ENCODE data around the gene BCAP31.

DNA sequence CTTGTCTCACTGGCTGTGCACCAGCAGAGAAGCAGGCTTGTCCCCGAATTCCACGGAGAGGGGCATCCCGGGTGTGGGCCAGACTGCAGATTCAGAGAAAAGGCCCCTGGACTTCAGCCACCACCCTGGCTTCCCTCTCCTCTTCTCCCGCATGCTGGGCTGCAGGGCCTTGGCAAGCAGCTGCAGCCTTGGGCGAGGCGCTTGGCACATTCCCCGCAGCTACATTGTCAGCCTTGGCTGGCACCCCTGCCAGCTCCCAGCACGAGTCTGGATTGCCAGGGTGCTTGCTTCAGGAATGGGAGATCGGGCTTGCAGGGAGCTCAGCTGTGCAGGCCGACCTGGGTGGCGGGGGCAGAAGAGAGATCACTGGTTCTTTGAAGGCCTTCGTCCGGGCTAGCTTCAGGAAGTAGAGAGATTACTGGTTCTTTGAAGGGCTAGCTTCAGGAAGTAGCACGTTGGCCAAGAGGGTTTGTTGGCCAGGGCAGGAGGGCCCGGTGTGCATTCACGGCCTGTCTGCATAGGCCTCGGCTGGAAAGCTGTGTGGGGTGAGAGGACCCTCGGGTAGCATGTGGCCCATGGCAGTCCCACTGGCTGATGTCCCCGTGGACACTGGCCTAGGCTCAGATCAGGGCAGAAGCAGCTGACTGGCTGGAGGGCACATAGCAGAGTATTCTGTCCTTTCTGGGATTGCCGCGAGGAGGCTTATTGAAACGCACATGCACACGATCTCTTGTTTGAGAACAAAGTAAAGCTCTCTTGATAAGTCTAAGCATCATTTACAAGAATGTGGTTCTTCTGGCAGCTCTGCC lies 3.1 kb upstream of the BCAP31 start:
- TF ChIP-seq, protein P1, sequence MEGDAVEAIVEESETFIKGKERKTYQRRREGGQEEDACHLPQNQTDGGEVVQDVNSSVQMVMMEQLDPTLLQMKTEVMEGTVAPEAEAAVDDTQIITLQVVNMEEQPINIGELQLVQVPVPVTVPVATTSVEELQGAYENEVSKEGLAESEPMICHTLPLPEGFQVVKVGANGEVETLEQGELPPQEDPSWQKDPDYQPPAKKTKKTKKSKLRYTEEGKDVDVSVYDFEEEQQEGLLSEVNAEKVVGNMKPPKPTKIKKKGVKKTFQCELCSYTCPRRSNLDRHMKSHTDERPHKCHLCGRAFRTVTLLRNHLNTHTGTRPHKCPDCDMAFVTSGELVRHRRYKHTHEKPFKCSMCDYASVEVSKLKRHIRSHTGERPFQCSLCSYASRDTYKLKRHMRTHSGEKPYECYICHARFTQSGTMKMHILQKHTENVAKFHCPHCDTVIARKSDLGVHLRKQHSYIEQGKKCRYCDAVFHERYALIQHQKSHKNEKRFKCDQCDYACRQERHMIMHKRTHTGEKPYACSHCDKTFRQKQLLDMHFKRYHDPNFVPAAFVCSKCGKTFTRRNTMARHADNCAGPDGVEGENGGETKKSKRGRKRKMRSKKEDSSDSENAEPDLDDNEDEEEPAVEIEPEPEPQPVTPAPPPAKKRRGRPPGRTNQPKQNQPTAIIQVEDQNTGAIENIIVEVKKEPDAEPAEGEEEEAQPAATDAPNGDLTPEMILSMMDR (IDR thresholded peaks at IDR 0.05): no peak
- TF ChIP-seq, protein P2, sequence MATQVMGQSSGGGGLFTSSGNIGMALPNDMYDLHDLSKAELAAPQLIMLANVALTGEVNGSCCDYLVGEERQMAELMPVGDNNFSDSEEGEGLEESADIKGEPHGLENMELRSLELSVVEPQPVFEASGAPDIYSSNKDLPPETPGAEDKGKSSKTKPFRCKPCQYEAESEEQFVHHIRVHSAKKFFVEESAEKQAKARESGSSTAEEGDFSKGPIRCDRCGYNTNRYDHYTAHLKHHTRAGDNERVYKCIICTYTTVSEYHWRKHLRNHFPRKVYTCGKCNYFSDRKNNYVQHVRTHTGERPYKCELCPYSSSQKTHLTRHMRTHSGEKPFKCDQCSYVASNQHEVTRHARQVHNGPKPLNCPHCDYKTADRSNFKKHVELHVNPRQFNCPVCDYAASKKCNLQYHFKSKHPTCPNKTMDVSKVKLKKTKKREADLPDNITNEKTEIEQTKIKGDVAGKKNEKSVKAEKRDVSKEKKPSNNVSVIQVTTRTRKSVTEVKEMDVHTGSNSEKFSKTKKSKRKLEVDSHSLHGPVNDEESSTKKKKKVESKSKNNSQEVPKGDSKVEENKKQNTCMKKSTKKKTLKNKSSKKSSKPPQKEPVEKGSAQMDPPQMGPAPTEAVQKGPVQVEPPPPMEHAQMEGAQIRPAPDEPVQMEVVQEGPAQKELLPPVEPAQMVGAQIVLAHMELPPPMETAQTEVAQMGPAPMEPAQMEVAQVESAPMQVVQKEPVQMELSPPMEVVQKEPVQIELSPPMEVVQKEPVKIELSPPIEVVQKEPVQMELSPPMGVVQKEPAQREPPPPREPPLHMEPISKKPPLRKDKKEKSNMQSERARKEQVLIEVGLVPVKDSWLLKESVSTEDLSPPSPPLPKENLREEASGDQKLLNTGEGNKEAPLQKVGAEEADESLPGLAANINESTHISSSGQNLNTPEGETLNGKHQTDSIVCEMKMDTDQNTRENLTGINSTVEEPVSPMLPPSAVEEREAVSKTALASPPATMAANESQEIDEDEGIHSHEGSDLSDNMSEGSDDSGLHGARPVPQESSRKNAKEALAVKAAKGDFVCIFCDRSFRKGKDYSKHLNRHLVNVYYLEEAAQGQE (IDR thresholded peaks at IDR 0.05; ENCODE audit: insufficient read depth in 1 of 2, low read depth in 2 of 2, low read length in 1 of 2): no peak
- TF ChIP-seq POLR2AphosphoS5 (IDR thresholded peaks at IDR 0.05; ENCODE audit: low read depth, low read length): no peak
- no peak for TF ChIP-seq TCF7L2 (IDR thresholded peaks at IDR 0.05; ENCODE audit: low read depth, low read length)

Data from Panc1 (cell line).